Bronchial epithelial cell (primary cell): Measurements from ENCODE around the gene MOK. TPM values are rescaled to one million over a fixed set of nuclear protein-coding genes. Genes with fewer than 3 reads are reported as not detected.

Source experiments
- DNase-seq: peaks from one replicate; pipeline ENCODE4 v3.0.0-alpha.2; 2010; ENCODE audit warnings: low read depth
- FAIRE-seq: peaks from 2 replicates; lab custom pipeline; 2011; peaks lifted over from hg19 to GRCh38; lab: Jason Lieb, UNC
- H3K27me3 ChIP-seq: 2 replicates; pipeline ENCODE4 v1.5.1; 2011; ENCODE audit warnings: low read length; ENCODE audit not compliant: control insufficient read depth, insufficient read depth
- H3K36me3 ChIP-seq: 2 replicates; pipeline ENCODE4 v1.5.1; 2011; ENCODE audit warnings: low read length; ENCODE audit not compliant: control insufficient read depth, insufficient read depth
- H3K4me3 ChIP-seq: 2 replicates; pipeline ENCODE4 v1.5.1; 2011; ENCODE audit warnings: mild to moderate bottlenecking, low read depth, low read length, control low read depth
- CTCF ChIP-seq: IDR thresholded peaks from 2 replicates; pipeline ENCODE4 v1.5.1; 2011; ENCODE audit warnings: mild to moderate bottlenecking, moderate library complexity, low read length, control low read depth, inconsistent platforms; ENCODE audit not compliant: insufficient read depth, severe bottlenecking
- total RNA-seq: library from RNA; depleted of rRNA; stranded (reverse); fragments of >200 nt; gene quantifications from 2 replicates; pipeline ENCODE4 v1.2.1, GENCODE V29; 2014

MOK gene
- total RNA-seq, 1 donor from 2014 or later: 3.2 TPM

GRCh38 chr14:102282751-102283465, 22.1 kb downstream of the MOK start:
- H3K27me3 ChIP-seq: no peaks in the 10 kb centered on the region
- no peak overlapping the region for H3K4me3 ChIP-seq
- no peaks in the 10 kb centered on the region for H3K36me3 ChIP-seq
- DNase-seq (peak; percentile 77), FAIRE-seq (no peak)
- TF ChIP-seq CTCF: no peak

GRCh38 chr14:102280376-102280962, 24.5 kb downstream of the MOK start:
- TF ChIP-seq CTCF: no peak
- H3K36me3 ChIP-seq: no peaks in the 10 kb centered on the region
- no peak overlapping the region for H3K4me3 ChIP-seq
- H3K27me3 ChIP-seq: no peaks in the 10 kb centered on the region
- DNase-seq (peak; percentile 95), FAIRE-seq (peak; percentile 90)

- Histone ChIP-seq H3K27me3 (no peaks in the 10 kb centered on the region), H3K4me3 (no peak overlapping the region), H3K36me3 (no peaks in the 10 kb centered on the region)
- no peak for TF ChIP-seq CTCF
- DNase-seq (peak; percentile 100), FAIRE-seq (peak; percentile 99)
Measured at GRCh38 chr14:102279688-102280348, 25.1 kb downstream of the MOK start.

- no peak for TF ChIP-seq CTCF
- FAIRE-seq (no peak), DNase-seq (no peak)
- no peaks in the 10 kb centered on the region for H3K27me3 ChIP-seq
- no peak overlapping the region for H3K4me3 ChIP-seq
- no peaks in the 10 kb centered on the region for H3K36me3 ChIP-seq
Measured at GRCh38 chr14:102279282-102279681, 25.7 kb downstream of the MOK start.

- Histone ChIP-seq H3K4me3 (no peak overlapping the region), H3K36me3 (no peaks in the 10 kb centered on the region), H3K27me3 (no peaks in the 10 kb centered on the region)
- FAIRE-seq (no peak), DNase-seq (no peak)
- no peak for TF ChIP-seq CTCF
Measured at GRCh38 chr14:102278631-102278935, 26.4 kb downstream of the MOK start.
